ENCODE measurements around the gene ELOA. TPM values are rescaled to one million over a fixed set of nuclear protein-coding genes. Genes with fewer than 3 reads are reported as not detected.

The ELOA gene
- total RNA-seq, 4 donors from 2014 or later: 9.7 to 35.7 (median 22.6) TPM

DNA sequence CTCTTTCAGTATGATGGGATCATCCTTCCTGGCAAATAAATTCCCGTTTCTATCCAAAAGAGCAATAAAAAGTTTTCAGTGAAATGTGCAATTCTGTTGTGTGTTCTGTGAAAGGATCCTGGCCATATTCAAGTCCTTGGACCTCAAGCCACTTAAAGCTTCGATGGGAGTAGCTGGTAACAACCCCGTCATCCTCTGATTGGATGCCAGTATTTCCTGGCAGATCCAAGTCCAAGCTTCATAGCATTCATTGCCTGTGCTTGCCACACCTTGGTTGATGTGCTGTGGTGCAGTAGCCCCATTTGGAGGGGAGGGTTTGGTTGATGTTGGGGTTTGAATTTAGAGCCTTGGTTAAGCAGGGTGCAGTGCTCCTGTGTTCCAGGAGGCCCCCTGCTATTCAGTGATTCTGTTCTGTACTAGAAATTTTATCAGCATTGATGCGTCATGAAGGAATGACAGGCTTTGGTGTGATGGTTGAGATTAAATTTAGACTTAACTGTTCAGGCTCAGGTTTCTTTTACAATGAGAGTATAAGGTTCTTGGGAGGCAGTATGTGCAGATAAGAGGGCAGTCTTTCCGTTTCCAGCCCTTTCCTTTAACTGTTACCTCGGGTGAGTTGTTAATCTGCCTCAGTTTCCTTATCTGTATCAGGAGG lies 46.8 kb upstream of the ELOA start:
- Histone ChIP-seq H3K36me3 (no peaks in the 10 kb centered on the region), H3K27ac (no peak overlapping the region), H3K9me3 (no peaks in the 10 kb centered on the region), H3K4me3 (no peak overlapping the region), H3K4me1 (peaks cover 8 to 9% of the 10 kb centered on the region in 2 donors), H3K27me3 (no peaks in the 10 kb centered on the region)
- DNase-seq: no peak
- intact Hi-C loops (cut with DNase I; ENCODE audit: low total_unique reads): no loop called here
- TF ChIP-seq POLR2A (IDR thresholded peaks at IDR 0.05) (no peak), CTCF (IDR thresholded peaks at IDR 0.05) (no peak)

DNA sequence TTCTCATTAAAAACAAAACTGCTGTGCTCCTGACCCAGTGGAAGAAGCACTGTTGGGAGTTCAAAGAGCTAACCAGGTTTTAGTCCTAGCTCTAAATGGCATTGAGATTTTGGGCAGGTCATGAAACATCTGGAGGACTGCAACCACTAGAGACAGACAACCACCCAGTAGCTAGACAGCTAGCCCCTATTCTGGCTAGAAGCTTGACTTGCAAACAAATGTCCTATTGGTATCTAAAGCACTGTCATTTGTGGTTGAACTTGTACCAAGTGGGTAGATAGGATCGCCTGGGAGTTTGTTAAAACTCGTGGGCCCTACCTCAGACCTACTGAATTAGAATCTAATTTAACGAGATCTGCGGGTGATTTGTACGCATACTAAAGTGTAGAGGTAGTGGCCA lies 44.8 kb upstream of the ELOA start:
- intact Hi-C loops (cut with DNase I; ENCODE audit: low total_unique reads): no loop called here
- H3K27ac ChIP-seq: no peak overlapping the region
- no peak for DNase-seq
- no peaks in the 10 kb centered on the region for H3K27me3 ChIP-seq
- H3K9me3 ChIP-seq: no peaks in the 10 kb centered on the region
- H3K4me1 ChIP-seq: peaks cover under 1 to 9% of the 10 kb centered on the region in 2 donors
- no peak overlapping the region for H3K4me3 ChIP-seq
- no peaks in the 10 kb centered on the region for H3K36me3 ChIP-seq
- TF ChIP-seq POLR2A (IDR thresholded peaks at IDR 0.05) (no peak), CTCF (IDR thresholded peaks at IDR 0.05) (no peak)

- no peak overlapping the region for H3K4me3 ChIP-seq
- no peaks in the 10 kb centered on the region for H3K27me3 ChIP-seq
- intact Hi-C loops (cut with DNase I; ENCODE audit: low total_unique reads): no loop called here
- DNase-seq: no peak
- peaks cover 0 to 3% of the 10 kb centered on the region in 2 donors for H3K4me1 ChIP-seq
- TF ChIP-seq CTCF (IDR thresholded peaks at IDR 0.05) (no peak), POLR2A (IDR thresholded peaks at IDR 0.05) (no peak)
- no peaks in the 10 kb centered on the region for H3K36me3 ChIP-seq
- no peaks in the 10 kb centered on the region for H3K9me3 ChIP-seq
- H3K27ac ChIP-seq: no peak overlapping the region
Observed at GRCh38 chr1:23699280-23700179, 43.7 kb upstream of the ELOA start.

GRCh38 chr1:23701310-23701709 lies 42.0 kb upstream of the ELOA start:
- H3K4me1 ChIP-seq: peaks cover 0 to 3% of the 10 kb centered on the region in 2 donors
- intact Hi-C loops (cut with DNase I; ENCODE audit: low total_unique reads): no loop called here
- H3K27ac ChIP-seq: no peak overlapping the region
- TF ChIP-seq CTCF (IDR thresholded peaks at IDR 0.05) (no peak), POLR2A (IDR thresholded peaks at IDR 0.05) (no peak)
- H3K27me3 ChIP-seq: no peaks in the 10 kb centered on the region
- H3K36me3 ChIP-seq: no peaks in the 10 kb centered on the region
- H3K9me3 ChIP-seq: no peaks in the 10 kb centered on the region
- H3K4me3 ChIP-seq: no peak overlapping the region
- no peak for DNase-seq

GRCh38 chr1:23701996-23702395 lies 41.3 kb upstream of the ELOA start:
- intact Hi-C loops (cut with DNase I; ENCODE audit: low total_unique reads): no loop called here
- H3K4me3 ChIP-seq: no peak overlapping the region
- no peak overlapping the region for H3K27ac ChIP-seq
- H3K4me1 ChIP-seq: no peaks in the 10 kb centered on the region
- TF ChIP-seq CTCF (IDR thresholded peaks at IDR 0.05): no peak
- TF ChIP-seq POLR2A (IDR thresholded peaks at IDR 0.05): no peak
- no peaks in the 10 kb centered on the region for H3K9me3 ChIP-seq
- H3K36me3 ChIP-seq: no peaks in the 10 kb centered on the region
- no peak for DNase-seq
- H3K27me3 ChIP-seq: no peaks in the 10 kb centered on the region
